Measurements from ENCODE around the gene RAVER1. TPM values are rescaled to one million over a fixed set of nuclear protein-coding genes. Genes with fewer than 3 reads are reported as not detected.
A peak's percentile ranks its signal among the peaks of the same experiment; 100 is the strongest.

RAVER1 gene
- total and polyA plus RNA-seq, 9 of the 15 experiments (the other 6 are each of a cell fraction or from before 2014, with no cell fraction given): 0.06 to 113 (median 7.0) TPM

DNA sequence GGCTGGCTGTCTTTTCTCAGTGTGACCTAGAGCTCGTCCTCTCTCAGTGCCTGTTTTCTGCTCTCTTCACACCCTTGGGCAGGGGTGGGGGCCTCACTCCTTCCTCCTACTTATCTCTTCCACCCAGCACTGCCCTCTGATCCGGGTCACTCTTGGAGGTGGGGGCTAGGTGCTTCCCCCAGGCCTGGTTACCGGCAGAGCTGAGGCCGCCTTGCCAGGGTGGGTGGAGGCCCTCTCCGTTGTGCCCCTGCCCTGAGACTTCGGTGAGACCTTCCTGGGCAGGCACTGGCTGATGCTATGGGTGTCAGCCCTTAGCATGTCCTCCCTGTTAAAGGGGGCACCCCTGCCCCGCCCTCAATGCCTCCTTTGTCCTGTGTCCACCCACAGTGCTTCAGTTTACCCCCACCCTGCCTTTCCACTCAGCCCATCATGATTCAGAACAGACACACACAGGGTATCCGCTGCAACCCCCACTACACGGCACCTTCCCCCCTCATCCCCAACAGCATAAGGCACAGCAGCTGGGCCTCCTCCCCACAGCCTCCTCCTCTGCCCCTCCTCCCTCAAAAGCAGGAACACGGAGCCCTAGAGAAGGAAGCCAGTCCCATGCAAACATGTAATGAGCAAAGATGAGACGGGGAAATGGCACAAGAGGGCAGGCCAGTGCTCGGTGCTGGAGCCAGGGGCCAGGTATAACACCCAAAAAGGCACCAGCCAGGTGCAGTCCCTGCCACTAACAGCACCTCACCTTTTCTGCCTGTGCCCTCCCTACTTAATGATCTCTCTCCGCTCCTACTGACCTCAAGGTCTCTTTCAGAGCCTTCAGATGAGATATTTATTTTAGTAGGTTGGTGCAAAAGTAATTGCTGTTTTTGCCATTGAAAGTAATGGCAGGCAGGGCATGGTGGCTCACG, 33.5 kb downstream of the RAVER1 start (continued):
- TF ChIP-seq, protein P1, sequence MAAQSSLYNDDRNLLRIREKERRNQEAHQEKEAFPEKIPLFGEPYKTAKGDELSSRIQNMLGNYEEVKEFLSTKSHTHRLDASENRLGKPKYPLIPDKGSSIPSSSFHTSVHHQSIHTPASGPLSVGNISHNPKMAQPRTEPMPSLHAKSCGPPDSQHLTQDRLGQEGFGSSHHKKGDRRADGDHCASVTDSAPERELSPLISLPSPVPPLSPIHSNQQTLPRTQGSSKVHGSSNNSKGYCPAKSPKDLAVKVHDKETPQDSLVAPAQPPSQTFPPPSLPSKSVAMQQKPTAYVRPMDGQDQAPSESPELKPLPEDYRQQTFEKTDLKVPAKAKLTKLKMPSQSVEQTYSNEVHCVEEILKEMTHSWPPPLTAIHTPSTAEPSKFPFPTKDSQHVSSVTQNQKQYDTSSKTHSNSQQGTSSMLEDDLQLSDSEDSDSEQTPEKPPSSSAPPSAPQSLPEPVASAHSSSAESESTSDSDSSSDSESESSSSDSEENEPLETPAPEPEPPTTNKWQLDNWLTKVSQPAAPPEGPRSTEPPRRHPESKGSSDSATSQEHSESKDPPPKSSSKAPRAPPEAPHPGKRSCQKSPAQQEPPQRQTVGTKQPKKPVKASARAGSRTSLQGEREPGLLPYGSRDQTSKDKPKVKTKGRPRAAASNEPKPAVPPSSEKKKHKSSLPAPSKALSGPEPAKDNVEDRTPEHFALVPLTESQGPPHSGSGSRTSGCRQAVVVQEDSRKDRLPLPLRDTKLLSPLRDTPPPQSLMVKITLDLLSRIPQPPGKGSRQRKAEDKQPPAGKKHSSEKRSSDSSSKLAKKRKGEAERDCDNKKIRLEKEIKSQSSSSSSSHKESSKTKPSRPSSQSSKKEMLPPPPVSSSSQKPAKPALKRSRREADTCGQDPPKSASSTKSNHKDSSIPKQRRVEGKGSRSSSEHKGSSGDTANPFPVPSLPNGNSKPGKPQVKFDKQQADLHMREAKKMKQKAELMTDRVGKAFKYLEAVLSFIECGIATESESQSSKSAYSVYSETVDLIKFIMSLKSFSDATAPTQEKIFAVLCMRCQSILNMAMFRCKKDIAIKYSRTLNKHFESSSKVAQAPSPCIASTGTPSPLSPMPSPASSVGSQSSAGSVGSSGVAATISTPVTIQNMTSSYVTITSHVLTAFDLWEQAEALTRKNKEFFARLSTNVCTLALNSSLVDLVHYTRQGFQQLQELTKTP (IDR thresholded peaks at IDR 0.05; ENCODE audit: low read depth in 1 of 2, partially characterized antibody in 2 of 2): no peak
- TF ChIP-seq FOXP1 (CRISPR knock-in tag; IDR thresholded peaks at IDR 0.05) (no peak), MAFF (IDR thresholded peaks at IDR 0.05; ENCODE audit: low read length) (no peak), CHD1 (IDR thresholded peaks at IDR 0.05; ENCODE audit: low read length) (no peak), TCFL5 (CRISPR knock-in tag; conservative IDR thresholded peaks at IDR 0.05) (no peak), TEAD4 (IDR thresholded peaks at IDR 0.05; ENCODE audit: low read length) (peak; percentile 84), TEAD4 (CRISPR knock-in tag; IDR thresholded peaks at IDR 0.05; ENCODE audit: borderline replicate concordance) (no peak), ASH1L (IDR thresholded peaks at IDR 0.05; ENCODE audit: borderline replicate concordance, low read depth, partially characterized antibody) (no peak), BRF1 (IDR thresholded peaks at IDR 0.05; ENCODE audit: borderline replicate concordance, extremely low read depth, insufficient read length) (no peak), GATAD2A (IDR thresholded peaks at IDR 0.05) (peak; percentile 93; the same call in 1 of the 2 replicates), ELF4 (CRISPR knock-in tag; IDR thresholded peaks at IDR 0.05) (peak; percentile 85; the same call in 1 of the 2 replicates), POLR3A (IDR thresholded peaks at IDR 0.05; ENCODE audit: borderline replicate concordance, extremely low read depth, insufficient read depth, insufficient read length) (no peak), ZNF592 (IDR thresholded peaks at IDR 0.05) (peak; percentile 91), NCOA4 (IDR thresholded peaks at IDR 0.05; ENCODE audit: partially characterized antibody) (no peak), CC2D1A (IDR thresholded peaks at IDR 0.05) (no peak), PHF8 (IDR thresholded peaks at IDR 0.05; ENCODE audit: borderline replicate concordance, low read length) (peak; percentile 43; the same call in 1 of the 2 replicates)
- TF ChIP-seq, protein P2, sequence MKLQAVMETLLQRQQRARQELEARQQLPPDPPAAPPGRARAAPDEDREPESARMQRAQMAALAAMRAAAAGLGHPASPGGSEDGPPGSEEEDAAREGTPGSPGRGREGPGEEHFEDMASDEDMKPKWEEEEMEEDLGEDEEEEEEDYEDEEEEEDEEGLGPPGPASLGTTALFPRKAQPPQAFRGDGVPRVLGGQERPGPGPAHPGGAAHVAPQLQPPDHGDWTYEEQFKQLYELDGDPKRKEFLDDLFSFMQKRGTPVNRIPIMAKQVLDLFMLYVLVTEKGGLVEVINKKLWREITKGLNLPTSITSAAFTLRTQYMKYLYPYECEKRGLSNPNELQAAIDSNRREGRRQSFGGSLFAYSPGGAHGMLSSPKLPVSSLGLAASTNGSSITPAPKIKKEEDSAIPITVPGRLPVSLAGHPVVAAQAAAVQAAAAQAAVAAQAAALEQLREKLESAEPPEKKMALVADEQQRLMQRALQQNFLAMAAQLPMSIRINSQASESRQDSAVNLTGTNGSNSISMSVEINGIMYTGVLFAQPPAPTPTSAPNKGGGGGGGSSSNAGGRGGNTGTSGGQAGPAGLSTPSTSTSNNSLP (IDR thresholded peaks at IDR 0.05; ENCODE audit: borderline replicate concordance, low read depth, low read length): 0 out of 2 replicates have a peak, but pooled peaks have one; percentile 9

All from K562 (cell line).